Lung (tissue), 12 donors: Measurements from ENCODE around the gene MTFR1L. TPM values are rescaled to one million over a fixed set of nuclear protein-coding genes. Genes with fewer than 3 reads are reported as not detected.

ENCODE experiments used
- ATAC-seq: fragments of 200-7000 bp; cut with Tn5 transposase; one replicate; pipeline ENCODE4 v1.9.1; 2020; ENCODE audit warnings: moderate number of reproducible peaks; ENCODE audit not compliant: insufficient read depth, low FRiP score
- DNase-seq, 3 donors: peaks; one replicate each; pipeline ENCODE4 v3.0.0-alpha.2; 2013 to 2017
- H3K27ac ChIP-seq, 2 donors: one replicate each; pipeline ENCODE4 v1.5.1; 2013; ENCODE audit warnings: mild to moderate bottlenecking in 2 of 2, moderate library complexity in 2 of 2, control low read depth in 1 of 2, inconsistent platforms in 1 of 2, low read depth in 1 of 2, low read length in 1 of 2
- H3K27me3 ChIP-seq, 3 donors: one replicate each; pipeline ENCODE4 v1.5.1; 2013; ENCODE audit warnings: low read length in 2 of 3; ENCODE audit not compliant: control insufficient read depth in 3 of 3, insufficient read depth in 3 of 3
- H3K36me3 ChIP-seq, 4 donors: one replicate each; pipeline ENCODE4 v1.5.1; 2013; ENCODE audit warnings: low read length in 4 of 4, mild to moderate bottlenecking in 1 of 4, moderate library complexity in 1 of 4; ENCODE audit not compliant: control insufficient read depth in 4 of 4, insufficient read depth in 4 of 4
- H3K4me1 ChIP-seq, 5 donors: one replicate each; pipeline ENCODE4 v1.5.1; 2013; ENCODE audit warnings: low read length in 5 of 5, mild to moderate bottlenecking in 2 of 5, moderate library complexity in 1 of 5; ENCODE audit not compliant: control insufficient read depth in 5 of 5, insufficient read depth in 5 of 5
- H3K4me3 ChIP-seq: one replicate; pipeline ENCODE4 v1.5.1; 2013; ENCODE audit warnings: mild to moderate bottlenecking, control low read depth, moderate library complexity
- H3K9ac ChIP-seq, 2 donors: one replicate each; pipeline ENCODE4 v1.5.1; 2013; ENCODE audit warnings: low read length in 2 of 2, control low read depth in 1 of 2; ENCODE audit not compliant: insufficient read depth in 1 of 2
- H3K9me3 ChIP-seq, 4 donors: one replicate each; pipeline ENCODE4 v1.5.1; 2013; ENCODE audit warnings: low read length in 3 of 4, mild to moderate bottlenecking in 1 of 4, moderate library complexity in 1 of 4; ENCODE audit not compliant: control insufficient read depth in 4 of 4, insufficient read depth in 3 of 4
- WGBS, 2 donors: extraction: QIAGEN DNeasy Blood & Tissue Kit; methylation state at CpG; one replicate each; pipeline ENCODE4 v1.1.7; 2013; 5-methylcytosine and 5-hydroxymethylcytosine counted together
- polyA plus RNA-seq, 2 donors: library from polyadenylated mRNA; stranded (reverse); fragments of 200-250 nt; gene quantifications; one replicate each; pipeline ENCODE4 v1.2.1, GENCODE V29; 2013
- total RNA-seq, 2 donors: library from RNA; depleted of rRNA in 1 of 2; stranded (reverse); fragments of >200 nt in 1 of 2; gene quantifications; one replicate each; pipeline ENCODE4 v1.2.1, GENCODE V29; 2014 to 2021
- TF ChIP-seq, protein P1 (sequence below): IDR thresholded peaks from 2 replicates; pipeline ENCODE4 v1.5.1; 2012; ENCODE audit warnings: mild to moderate bottlenecking; ENCODE audit errors: control extremely low read depth, extremely low read depth
- donor health status: control.
- donor health status: control.
- donor health status: Bipolar disorder and iron deficiency.
- donor health status: healthy.
- donor health status: DM: yes; HTN: yes; CAD: no.

The MTFR1L gene
- total and polyA plus RNA-seq, 4 donors: 35.4 to 43.6 (median 38.4) TPM

DNA sequence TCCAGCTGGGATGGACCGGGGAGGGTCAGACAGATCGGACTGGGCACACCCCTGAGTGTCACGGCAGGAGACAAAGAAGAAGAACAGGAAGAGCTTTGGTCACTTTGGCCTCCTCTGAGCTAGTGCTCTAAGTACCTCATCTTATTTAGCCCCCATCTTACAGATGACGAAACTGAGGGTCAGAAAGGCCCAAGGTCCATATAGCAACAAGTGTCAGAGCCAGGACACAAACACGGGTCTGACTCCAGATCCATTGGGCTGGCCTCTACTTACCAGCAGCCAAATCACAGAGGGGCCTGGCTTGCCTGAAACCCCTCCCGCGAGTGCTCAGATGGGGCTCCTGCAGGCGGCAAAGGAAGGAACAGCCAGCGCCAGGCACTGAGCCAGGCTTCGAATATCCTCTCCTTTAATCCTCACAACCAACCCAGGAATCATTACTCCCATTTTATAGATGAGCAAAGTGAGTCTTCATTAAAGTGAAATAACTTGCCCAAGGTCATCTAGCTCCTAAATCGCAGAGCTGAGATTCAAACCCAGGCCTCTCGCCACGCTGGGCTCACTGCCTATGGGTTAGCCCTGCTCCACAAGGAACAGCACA lies 45.4 kb upstream of the MTFR1L start:
- peaks cover 0 to 7% (median 6%) of the 10 kb centered on the region in 4 donors for H3K36me3 ChIP-seq
- no peak for DNase-seq
- H3K9me3 ChIP-seq: no peaks in the 10 kb centered on the region
- H3K27ac ChIP-seq: no peak overlapping the region
- no peak overlapping the region for H3K4me3 ChIP-seq
- ATAC-seq: no peak
- H3K27me3 ChIP-seq: no peaks in the 10 kb centered on the region
- 73 to 74% methylated on average over 13 of the region's 13 CpGs for WGBS, 2 donors
- TF ChIP-seq, protein P1, sequence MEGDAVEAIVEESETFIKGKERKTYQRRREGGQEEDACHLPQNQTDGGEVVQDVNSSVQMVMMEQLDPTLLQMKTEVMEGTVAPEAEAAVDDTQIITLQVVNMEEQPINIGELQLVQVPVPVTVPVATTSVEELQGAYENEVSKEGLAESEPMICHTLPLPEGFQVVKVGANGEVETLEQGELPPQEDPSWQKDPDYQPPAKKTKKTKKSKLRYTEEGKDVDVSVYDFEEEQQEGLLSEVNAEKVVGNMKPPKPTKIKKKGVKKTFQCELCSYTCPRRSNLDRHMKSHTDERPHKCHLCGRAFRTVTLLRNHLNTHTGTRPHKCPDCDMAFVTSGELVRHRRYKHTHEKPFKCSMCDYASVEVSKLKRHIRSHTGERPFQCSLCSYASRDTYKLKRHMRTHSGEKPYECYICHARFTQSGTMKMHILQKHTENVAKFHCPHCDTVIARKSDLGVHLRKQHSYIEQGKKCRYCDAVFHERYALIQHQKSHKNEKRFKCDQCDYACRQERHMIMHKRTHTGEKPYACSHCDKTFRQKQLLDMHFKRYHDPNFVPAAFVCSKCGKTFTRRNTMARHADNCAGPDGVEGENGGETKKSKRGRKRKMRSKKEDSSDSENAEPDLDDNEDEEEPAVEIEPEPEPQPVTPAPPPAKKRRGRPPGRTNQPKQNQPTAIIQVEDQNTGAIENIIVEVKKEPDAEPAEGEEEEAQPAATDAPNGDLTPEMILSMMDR: no peak
- peaks cover 2 to 24% (median 8%) of the 10 kb centered on the region in 5 donors for H3K4me1 ChIP-seq
- H3K9ac ChIP-seq: no peak overlapping the region

DNA sequence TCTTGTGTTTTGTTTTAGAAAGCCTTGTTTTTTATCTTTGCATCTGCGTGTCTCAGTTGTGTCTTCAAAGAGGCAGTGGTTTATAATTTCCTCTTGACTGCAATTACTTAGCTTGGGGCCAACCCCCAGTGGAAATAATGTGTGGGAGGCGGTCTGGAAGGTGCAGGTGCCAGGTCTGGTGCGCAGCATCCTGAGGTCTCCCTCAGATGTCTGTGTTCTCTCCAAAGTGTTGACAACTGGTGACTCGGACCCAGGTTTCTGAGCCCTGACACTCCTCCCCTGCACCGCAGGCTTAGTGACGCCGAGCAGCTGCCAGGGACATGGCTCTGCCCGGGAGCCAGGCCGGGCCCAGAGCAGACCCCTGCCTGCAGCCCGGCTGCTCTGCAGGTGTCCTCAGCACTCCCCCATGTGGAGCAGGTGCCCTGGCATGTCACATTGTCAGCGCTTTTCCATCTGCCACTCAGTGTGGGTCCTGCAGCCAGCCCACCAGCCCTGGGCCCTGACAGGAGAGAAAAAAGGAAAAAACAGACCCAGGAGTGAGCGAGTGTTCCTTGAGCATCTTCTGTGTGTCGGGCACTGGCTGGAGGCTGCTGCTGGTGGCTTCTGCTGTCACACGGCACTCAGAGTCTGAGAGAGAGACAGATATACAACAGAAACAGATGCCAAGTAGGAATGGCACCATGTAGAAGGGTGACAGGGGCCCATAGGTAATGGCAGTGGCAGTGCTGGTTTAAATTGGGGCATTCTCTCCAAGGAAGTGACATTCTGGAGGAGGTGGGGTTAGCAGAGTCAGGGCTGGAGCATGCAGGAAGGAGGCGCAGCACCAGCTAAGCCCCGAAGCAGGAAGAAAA lies 44.6 kb upstream of the MTFR1L start:
- Histone ChIP-seq H3K27me3 (no peaks in the 10 kb centered on the region), H3K9ac (no peak overlapping the region), H3K4me1 (peaks cover 1 to 23% (median 6%) of the 10 kb centered on the region in 5 donors), H3K36me3 (peaks cover 0 to 7% (median 6%) of the 10 kb centered on the region in 4 donors), H3K9me3 (no peaks in the 10 kb centered on the region), H3K4me3 (no peak overlapping the region), H3K27ac (peak overlapping the region in 1 of 2 donors; percentile 26)
- no peak for ATAC-seq
- 48 to 69% methylated on average over 16 of the region's 16 CpGs for WGBS, 2 donors
- TF ChIP-seq, protein P1: no peak
- no peak for DNase-seq

DNA sequence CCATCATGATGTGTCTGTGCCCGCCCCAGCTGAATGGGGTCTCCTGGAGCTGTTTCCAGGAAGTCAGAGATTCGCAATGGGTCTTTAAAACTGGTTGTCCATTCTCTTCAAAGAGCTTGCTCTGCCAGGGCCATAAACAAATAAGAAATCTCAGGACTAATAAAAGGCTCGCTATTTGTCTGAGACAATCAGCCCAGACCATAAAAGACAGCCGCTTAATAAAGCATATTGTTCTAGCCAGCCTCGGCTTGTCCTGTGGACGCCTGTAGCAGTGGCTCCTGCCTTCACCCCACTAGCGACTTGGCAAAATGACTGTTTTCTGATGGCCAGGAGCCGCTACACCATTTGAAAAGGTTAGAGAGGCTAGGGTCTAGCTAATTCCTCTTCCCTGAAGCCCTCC lies 40.4 kb upstream of the MTFR1L start:
- ATAC-seq (no peak), DNase-seq (no peak)
- Histone ChIP-seq H3K36me3 (peaks cover 0 to 5% (median 1%) of the 10 kb centered on the region in 4 donors), H3K27ac (no peak overlapping the region), H3K4me1 (peaks cover 0 to 3% (median 0%) of the 10 kb centered on the region in 5 donors), H3K9ac (no peak overlapping the region), H3K4me3 (no peak overlapping the region), H3K9me3 (no peaks in the 10 kb centered on the region), H3K27me3 (no peaks in the 10 kb centered on the region)
- TF ChIP-seq, protein P1: no peak
- WGBS, 2 donors: 88 to 95% methylated on average over 8 of the region's 8 CpGs
